Bronchial epithelial cell (primary cell): ENCODE data around the gene TF. TPM values are rescaled to one million over a fixed set of nuclear protein-coding genes. Genes with fewer than 3 reads are reported as not detected.

Experiments used
- DNase-seq: peaks from one replicate; pipeline ENCODE4 v3.0.0-alpha.2; 2010; ENCODE audit warnings: low read depth
- FAIRE-seq: peaks from 2 replicates; lab custom pipeline; 2011; peaks lifted over from hg19 to GRCh38; lab: Jason Lieb, UNC
- H3K27me3 ChIP-seq: 2 replicates; pipeline ENCODE4 v1.5.1; 2011; ENCODE audit warnings: low read length; ENCODE audit not compliant: control insufficient read depth, insufficient read depth
- H3K36me3 ChIP-seq: 2 replicates; pipeline ENCODE4 v1.5.1; 2011; ENCODE audit warnings: low read length; ENCODE audit not compliant: control insufficient read depth, insufficient read depth
- H3K4me3 ChIP-seq: 2 replicates; pipeline ENCODE4 v1.5.1; 2011; ENCODE audit warnings: mild to moderate bottlenecking, low read depth, low read length, control low read depth
- total RNA-seq: library from RNA; depleted of rRNA; stranded (reverse); fragments of >200 nt; gene quantifications from 2 replicates; pipeline ENCODE4 v1.2.1, GENCODE V29; 2014
- TF ChIP-seq, protein P1 (sequence below): IDR thresholded peaks from 2 replicates; pipeline ENCODE4 v1.5.1; 2011; ENCODE audit warnings: mild to moderate bottlenecking, moderate library complexity, low read length, control low read depth, inconsistent platforms; ENCODE audit not compliant: insufficient read depth, severe bottlenecking

The TF gene
- total RNA-seq, 1 donor from 2014 or later, result under 0.01 TPM

DNA sequence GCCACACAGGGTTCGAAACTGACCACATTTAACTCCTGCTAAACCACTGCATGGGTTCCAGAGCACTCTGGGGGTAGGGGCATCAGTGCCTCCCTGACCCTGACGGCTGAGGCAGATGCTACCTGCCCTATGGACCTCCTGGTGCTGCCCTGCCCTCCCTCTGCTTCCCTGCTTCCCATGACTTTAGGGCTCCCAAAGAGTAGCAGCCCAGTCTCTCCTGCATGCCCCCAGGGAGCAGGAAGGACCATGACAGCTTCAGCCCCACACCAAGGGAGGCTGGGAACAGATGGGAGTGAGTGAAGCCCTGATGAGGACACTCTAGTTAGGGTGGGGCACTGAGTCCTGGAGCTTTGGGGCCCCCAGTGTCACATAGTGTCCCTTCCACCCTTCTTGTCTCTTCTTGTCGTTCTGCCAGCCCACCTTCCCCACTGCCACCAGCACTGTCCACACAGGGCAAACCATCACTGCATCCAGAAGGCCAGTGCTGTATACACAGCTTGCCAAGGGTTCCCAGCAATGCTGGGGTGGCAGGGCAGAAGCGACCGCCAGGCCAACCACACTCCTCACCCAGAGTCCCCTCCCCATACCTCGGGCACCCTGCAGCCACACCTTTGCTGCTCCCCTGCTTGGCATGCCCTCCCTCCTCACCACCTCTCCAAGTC is 90.4 kb downstream of the TF start:
- DNase-seq, result no peak
- FAIRE-seq, result no peak
- H3K4me3 ChIP-seq, result no peak overlapping the region

DNA sequence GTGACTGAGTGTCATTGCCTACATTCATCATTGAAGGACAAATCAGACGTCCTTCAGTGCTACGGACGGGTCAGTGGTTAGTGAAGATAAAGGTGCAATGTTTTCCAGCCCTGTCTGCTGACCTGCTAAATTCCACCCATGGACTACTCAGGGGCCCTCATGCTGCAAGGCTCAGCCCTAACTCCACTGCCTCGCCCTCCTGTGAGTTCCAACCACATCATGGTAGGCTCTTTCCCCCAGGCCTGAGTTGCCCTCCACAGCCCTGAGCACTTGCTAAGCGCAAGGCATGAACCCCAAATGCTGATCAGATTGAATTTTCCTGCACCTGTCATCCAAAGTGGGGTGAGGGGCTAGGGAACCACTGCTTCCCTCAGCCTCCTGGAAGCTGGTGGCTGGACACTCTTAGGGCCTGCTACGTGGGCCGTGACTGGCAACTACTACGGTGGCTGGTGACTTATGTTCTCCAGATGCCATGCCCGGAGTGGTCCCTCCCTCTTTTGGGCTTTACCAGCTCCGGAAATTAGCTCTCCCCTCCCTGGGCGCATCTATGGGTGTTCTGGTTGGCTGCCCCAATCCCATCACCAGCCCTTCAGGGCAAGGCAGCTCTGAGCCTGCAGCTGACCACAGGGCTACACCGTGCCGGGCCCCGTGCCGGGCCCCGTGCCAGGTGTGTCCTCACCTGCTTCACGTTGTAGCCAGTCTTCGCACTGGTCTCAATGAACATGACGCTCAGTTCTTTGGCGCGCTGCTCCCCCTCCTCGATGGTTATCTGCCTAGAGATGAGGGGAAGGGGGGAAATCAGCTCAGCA is 91.5 kb downstream of the TF start:
- TF ChIP-seq, protein P1, sequence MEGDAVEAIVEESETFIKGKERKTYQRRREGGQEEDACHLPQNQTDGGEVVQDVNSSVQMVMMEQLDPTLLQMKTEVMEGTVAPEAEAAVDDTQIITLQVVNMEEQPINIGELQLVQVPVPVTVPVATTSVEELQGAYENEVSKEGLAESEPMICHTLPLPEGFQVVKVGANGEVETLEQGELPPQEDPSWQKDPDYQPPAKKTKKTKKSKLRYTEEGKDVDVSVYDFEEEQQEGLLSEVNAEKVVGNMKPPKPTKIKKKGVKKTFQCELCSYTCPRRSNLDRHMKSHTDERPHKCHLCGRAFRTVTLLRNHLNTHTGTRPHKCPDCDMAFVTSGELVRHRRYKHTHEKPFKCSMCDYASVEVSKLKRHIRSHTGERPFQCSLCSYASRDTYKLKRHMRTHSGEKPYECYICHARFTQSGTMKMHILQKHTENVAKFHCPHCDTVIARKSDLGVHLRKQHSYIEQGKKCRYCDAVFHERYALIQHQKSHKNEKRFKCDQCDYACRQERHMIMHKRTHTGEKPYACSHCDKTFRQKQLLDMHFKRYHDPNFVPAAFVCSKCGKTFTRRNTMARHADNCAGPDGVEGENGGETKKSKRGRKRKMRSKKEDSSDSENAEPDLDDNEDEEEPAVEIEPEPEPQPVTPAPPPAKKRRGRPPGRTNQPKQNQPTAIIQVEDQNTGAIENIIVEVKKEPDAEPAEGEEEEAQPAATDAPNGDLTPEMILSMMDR, result no peak
- FAIRE-seq (no peak), DNase-seq (no peak)
- Histone ChIP-seq H3K27me3 (no peaks in the 10 kb centered on the region), H3K36me3 (no peaks in the 10 kb centered on the region), H3K4me3 (no peak overlapping the region)

More for the DNA sequence above, 90.4 kb downstream of the TF start:
- Histone ChIP-seq H3K36me3 (no peaks in the 10 kb centered on the region), H3K27me3 (no peaks in the 10 kb centered on the region)
- TF ChIP-seq, protein P1, result no peak

DNA sequence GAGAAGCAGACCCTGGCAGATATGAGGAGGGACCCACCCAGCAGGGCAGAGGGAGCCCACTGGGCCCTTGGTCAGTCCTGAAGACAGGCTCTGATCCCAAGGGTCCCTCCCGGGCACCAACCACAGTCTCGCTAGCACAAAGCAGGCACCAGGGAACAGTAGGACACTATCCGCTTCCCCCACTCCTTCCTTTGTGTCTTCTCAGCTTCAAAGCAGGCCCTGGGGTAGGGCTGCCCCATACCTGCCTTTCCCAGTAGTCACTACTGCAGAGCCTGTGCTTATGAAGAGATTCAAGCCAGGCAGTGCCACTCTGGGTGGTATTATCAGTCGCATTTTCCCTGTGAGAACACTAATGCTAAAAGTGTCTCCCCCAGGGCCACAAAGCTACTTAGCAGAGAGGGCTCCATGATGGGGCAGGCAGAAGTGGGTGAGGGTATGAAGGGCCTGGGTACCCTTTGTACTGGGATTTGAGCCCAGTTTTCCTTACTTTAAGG is 92.2 kb downstream of the TF start:
- no peak overlapping the region for H3K4me3 ChIP-seq
- no peaks in the 10 kb centered on the region for H3K36me3 ChIP-seq
- no peaks in the 10 kb centered on the region for H3K27me3 ChIP-seq
- FAIRE-seq (no peak), DNase-seq (no peak)
- TF ChIP-seq, protein P1, result no peak

DNA sequence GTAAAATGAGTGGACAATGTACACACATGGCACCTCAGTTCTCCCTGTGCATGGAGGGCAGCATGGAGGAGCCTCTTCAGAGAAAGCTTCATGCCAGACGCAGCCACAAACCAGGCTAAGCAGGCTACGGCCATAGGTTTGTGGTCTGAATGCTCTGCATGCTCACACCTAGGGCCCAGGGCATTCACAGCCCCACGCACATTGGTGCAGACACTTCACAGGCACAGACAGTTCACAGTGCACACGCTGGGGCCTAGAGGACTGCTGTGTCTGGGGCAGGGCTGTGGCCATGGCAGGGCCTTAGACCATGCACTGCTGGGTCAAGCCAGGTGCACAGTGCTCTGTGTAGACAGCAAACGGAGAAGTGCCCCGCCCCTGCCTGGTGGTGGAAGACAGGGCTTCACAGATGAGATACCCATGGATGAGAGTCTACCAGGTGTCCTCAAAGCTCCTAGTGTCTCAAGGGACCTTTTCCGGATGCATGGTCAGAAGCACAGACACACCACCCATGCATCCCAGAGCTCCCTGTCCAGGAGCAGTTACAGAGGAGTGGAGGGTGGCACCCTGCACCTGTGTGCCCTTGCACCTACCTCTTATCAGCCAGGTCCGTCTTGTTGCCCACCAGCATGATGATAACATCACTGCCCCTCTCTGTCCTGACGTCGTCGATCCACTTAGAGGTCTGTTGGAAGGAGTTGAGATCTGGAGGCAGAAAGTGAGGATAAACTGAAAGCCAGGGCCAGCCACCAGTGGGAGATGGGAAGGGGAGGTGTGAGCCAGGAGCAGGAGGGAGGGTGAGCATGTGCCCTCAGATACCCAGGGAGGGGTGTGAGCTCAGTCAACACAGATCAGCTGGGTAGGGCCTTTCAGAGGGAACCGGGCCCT is 93.0 kb downstream of the TF start:
- Histone ChIP-seq H3K4me3 (no peak overlapping the region), H3K27me3 (no peaks in the 10 kb centered on the region), H3K36me3 (no peaks in the 10 kb centered on the region)
- no peak for FAIRE-seq
- no peak for DNase-seq
- TF ChIP-seq, protein P1, result no peak

DNA sequence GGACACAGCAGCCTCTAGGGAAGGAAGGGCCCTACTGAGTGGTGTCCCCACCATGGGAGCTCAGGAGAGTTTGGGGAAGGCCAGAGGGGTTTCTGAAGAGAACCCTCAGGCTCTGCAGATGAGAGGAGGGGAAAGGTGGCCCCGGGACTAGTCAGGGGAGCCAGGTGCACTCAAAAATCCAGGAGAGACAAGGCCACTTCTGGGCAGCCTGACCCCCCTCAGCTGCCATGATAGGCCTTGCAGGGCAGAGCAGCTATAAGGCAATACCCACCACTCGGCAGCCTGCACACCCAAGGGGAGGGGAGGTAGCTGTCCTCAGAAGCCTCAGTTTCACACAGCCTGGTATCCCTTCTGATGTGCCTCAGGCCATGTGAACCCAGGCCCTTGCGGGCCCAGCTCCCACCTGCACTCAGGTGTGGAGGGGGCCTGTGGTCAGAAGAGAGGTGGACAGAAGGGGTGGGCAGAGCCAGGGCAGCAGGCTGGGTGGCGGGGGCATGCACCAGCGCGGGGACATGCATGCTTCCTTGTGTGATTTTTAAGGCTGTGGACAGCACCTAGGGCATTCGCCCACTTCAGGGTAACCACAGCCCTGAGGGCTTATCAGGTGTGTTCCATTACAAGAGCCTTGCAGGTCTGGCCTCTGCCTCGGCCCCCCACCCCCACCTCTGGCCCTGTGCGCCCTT is 94.0 kb downstream of the TF start:
- DNase-seq, result no peak

More for the DNA sequence above, 94.0 kb downstream of the TF start:
- Histone ChIP-seq H3K27me3 (no peaks in the 10 kb centered on the region), H3K36me3 (no peaks in the 10 kb centered on the region), H3K4me3 (no peak overlapping the region)
- no peak for FAIRE-seq
- TF ChIP-seq, protein P1, result no peak
